GM19240 (cell line): Measurements from ENCODE around the gene RMI1.
A peak's percentile ranks its signal among the peaks of the same experiment; 100 is the strongest.
"Not testable (repeated sequence)": the region's sequence is repeated elsewhere in the genome, so short reads cannot be mapped to it uniquely, and the experiment has no call there.

ENCODE experiments used
- DNase-seq: peaks from one replicate; pipeline ENCODE4 v3.0.0; 2011; ENCODE audit warnings: low spot score; ENCODE audit not compliant: insufficient read length

The RMI1 gene

GRCh38 chr9:84002344-84002743 is 21.7 kb downstream of the RMI1 start:
- DNase-seq, result peak; percentile 3

GRCh38 chr9:84003246-84003645 is 22.6 kb downstream of the RMI1 start:
- DNase-seq, result no peak

- DNase-seq, result no peak
Measured at GRCh38 chr9:84007662-84008061, 27.1 kb downstream of the RMI1 start.

GRCh38 chr9:84024041-84024575 is 43.5 kb downstream of the RMI1 start:
- DNase-seq, result no peak

GRCh38 chr9:84027201-84027600 is 46.6 kb downstream of the RMI1 start:
- DNase-seq, result no peak

GRCh38 chr9:84031534-84031933 is 50.9 kb downstream of the RMI1 start:
- no peak for DNase-seq

- not testable (repeated sequence) for DNase-seq
Measured at GRCh38 chr9:84041857-84042256, 61.3 kb downstream of the RMI1 start.

GRCh38 chr9:84045481-84046097 is 65.0 kb downstream of the RMI1 start:
- DNase-seq, result no peak
